Pericardium fibroblast (primary cell): ENCODE data around the gene PNRC2. TPM values are rescaled to one million over a fixed set of nuclear protein-coding genes. Genes with fewer than 3 reads are reported as not detected.

ENCODE experiments used
- total RNA-seq: library from RNA; depleted of rRNA; stranded (reverse); fragments of >200 nt; gene quantifications from 2 replicates; pipeline ENCODE4 v1.2.3, GENCODE V29; 2015

Gene PNRC2, protein sequence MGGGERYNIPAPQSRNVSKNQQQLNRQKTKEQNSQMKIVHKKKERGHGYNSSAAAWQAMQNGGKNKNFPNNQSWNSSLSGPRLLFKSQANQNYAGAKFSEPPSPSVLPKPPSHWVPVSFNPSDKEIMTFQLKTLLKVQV
- total RNA-seq: 68.0 and 68.9 TPM in 2 replicates

DNA sequence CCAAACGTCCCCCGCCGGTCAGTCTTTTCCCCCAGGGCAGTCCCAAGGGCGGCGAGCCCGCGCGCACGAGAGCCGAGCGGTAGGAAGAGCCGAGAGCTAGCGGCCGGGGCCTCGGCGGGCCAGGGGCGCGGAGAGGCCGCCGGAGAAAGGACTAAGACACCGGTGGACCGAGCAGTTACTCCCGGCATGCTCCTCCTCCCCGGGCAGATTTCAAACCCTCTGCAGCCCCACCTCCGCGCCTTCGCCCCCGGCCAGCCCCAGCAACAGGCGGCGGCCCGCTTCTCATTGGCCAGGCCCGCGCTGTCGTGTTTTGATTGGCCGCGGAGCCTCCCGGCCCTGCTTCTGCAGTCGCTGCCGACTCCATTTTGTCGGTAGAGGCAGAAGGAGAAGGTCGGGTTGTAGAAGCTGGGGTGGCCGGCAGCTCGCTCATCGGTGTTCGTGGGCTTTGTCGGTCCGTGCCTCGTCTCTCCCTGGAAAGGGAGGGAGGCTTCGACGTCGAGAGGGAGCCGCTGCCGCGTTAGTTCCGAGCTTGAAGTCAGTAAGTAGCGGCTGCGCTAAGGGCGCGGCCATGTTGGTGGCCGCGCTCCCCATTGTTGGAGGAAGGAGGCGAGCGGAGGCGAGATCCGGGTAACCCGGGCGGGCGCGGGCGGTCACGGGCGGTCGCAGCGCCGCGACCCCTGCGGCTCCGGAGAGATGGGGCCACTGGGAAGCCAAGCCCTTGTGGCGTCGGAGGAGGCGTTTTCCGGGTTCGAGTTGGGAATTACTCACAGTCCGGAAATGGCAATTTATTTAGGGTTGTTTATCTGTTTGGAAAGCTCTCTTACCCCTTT is at the start of gene PNRC2:
PNRC2 (plus strand) TSS at position 368 of the 830 bp plus-strand sequence. CDS start 1,630 bp downstream, outside the sequence.

DNA sequence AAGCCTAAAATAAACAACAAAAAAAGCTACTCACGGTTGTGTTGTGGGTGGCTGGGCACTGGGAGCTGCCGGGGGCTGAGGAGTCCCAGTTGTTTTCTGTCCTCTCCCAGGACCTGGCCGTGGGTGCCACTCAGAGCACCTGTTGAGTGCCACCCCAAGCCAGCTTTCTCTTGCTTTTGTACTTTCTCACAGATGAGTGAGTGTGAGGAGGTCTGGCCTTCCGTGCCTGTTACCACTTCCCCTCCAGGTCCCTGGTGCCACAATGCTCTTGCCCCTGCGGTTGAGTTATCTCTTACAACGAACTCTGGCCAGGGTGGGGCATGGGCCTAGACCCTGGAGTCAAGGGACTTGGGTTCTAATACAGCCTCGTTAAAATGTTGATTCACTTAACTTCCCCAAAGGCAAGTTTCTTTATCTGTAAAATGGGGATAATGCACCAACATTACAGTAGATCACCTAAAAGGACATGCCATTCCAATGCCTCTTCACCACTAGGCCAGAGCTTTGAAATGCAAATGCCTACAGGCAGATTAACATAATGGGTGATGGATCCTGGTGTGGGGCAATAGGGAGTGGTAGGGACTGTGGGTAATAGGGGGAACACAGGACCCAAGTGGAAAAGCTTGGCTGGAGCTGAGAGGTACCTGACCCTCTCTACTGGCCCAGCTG is 46.3 kb upstream of the PNRC2 start, which contains the start of gene CNR2:
CNR2 (minus strand) TSS at position 151 of the 669 bp plus-strand sequence. CDS start 37,745 bp downstream, outside the sequence.

DNA sequence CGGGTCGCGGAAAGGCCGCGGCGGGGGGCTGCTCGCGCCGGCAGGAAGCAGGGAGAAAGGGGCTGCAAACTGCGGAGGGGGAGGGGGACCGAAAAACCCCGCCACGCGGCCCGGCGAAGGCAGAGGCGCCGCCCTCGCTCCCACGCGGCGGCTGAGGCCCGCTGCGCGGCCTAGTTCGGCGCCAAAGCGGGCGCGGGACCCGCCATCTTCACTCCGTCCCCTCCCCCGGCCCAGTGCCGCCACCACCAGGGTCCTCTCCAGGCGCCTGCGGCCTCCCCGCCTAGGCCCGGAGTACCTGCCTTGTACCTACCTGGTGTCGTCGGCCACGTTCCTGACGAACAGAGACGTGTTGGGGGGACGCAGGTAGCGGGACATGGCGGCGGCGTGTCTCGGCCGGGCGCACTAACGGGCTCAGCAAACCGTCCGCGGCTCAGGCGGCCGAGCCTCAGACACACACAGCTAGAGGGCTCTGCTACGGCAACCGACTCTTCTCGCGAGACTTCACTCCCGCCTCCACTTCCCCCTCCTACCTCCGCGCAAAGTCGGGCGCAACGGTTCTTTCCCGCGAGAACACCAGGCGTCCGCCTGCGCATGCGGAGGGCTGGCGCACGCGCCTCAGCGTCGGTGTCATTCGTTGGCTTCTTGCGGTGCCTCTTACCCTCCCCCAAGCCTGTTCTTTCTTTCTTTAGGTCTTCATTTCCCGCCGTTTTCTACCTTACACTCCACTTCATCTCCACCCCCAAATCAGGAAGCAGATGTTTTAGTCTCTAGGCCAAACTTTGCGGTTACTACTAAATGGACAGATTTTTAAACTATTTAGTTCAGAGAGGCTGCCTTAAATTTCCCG is 20.5 kb downstream of the PNRC2 start, which contains the start of gene SRSF10:
SRSF10 (minus strand) TSS at position 447 of the 847 bp plus-strand sequence; CDS start at position 375, 72 bp downstream.

Other genes with a start within 250 kb of the PNRC2 start
- gene ELOA, start 216.4 kb upstream of the PNRC2 start, total RNA-seq: 18.9 and 28.0 TPM in 2 replicates
- gene PITHD1, start 181.4 kb upstream of the PNRC2 start, total RNA-seq: 26.7 and 29.5 TPM in 2 replicates
- 45.9 and 60.2 TPM in 2 replicates for gene LYPLA2, start 168.7 kb upstream of the PNRC2 start, total RNA-seq
- 12.0 and 34.3 TPM in 2 replicates for gene GALE, start 159.1 kb upstream of the PNRC2 start, total RNA-seq
- 38.5 and 40.7 TPM in 2 replicates for gene HMGCL, start 134.4 kb upstream of the PNRC2 start, total RNA-seq
- 3.2 and 12.6 TPM in 2 replicates for gene FUCA1, start 91.5 kb upstream of the PNRC2 start, total RNA-seq
- gene CNR2, start 46.5 kb upstream of the PNRC2 start, total RNA-seq: not detected in 2 replicates
- gene SRSF10, start 20.5 kb downstream of the PNRC2 start, total RNA-seq: 52.0 and 59.3 TPM in 2 replicates
- gene MYOM3, start 152.3 kb downstream of the PNRC2 start, total RNA-seq: 0.12 and 0.60 TPM in 2 replicates
- not detected in 2 replicates for gene IL22RA1, start 183.3 kb downstream of the PNRC2 start, total RNA-seq
- gene IFNLR1, start 227.5 kb downstream of the PNRC2 start, total RNA-seq: not detected in 2 replicates